HepG2 (cell line): Measurements from ENCODE around the gene PPP1R3A. TPM values are rescaled to one million over a fixed set of nuclear protein-coding genes. Genes with fewer than 3 reads are reported as not detected.

Source experiments
- ATAC-seq: fragments of 200-7000 bp; cut with Tn5 transposase; 3 replicates; pipeline ENCODE4 v1.9.1; 2020; ENCODE audit warnings: mild to moderate bottlenecking, moderate library complexity
- BruUV-seq: library from RNA; stranded (reverse); fragments of 400-500 nt; replicated peaks from 2 replicates; lab custom pipeline; 2021; lab: Mats Ljungman, UMichigan
- CTCF ChIA-PET: fragments of 300-600 bp; formaldehyde crosslinking; extraction: SDS; loops from one replicate; lab custom pipeline; 2021; ENCODE audit warnings: low total read pairs, inconsistent platforms, low intra/inter-chr PET ratio; lab: Yijun Ruan, JAX
- POLR2A ChIA-PET: fragments of 350-600 bp; sonication (Branson Sonifier 250); formaldehyde crosslinking; loops from one replicate; lab custom pipeline; 2020; ENCODE audit warnings: antibody characterized with exemption, inconsistent platforms; lab: Yijun Ruan, JAX
- DNase-seq: peaks from one replicate; pipeline ENCODE4 v3.0.0-alpha.2; 2015; ENCODE audit warnings: low spot score
- FAIRE-seq: peaks from 3 replicates; lab custom pipeline; 2011; peaks lifted over from hg19 to GRCh38; lab: Jason Lieb, UNC
- H2AFZ ChIP-seq: one replicate; pipeline ENCODE4 v1.6.1; 2011; ENCODE audit warnings: low read length, inconsistent platforms
- H3K27ac ChIP-seq: fragments of 300-600 bp; 3 replicates; pipeline ENCODE4 v1.8.0; 2011; ENCODE audit warnings: mixed run types, mild to moderate bottlenecking, mixed read lengths, low read length, inconsistent platforms; ENCODE audit not compliant: insufficient read depth; ENCODE audit errors: extremely low read length
- H3K27me3 ChIP-seq, 2 experiments: fragments of 200-600 bp in 1 of 2; 2 replicates in 1 of 2; 3 replicates in 1 of 2; pipeline versions ENCODE4 v1.6.0 to v1.8.0; 2011; ENCODE audit warnings: low read length in 2 of 2, mild to moderate bottlenecking in 2 of 2, moderate library complexity in 2 of 2, inconsistent platforms in 1 of 2; ENCODE audit not compliant: insufficient read depth in 2 of 2, control insufficient read depth in 1 of 2
- H3K36me3 ChIP-seq, 2 experiments: fragments of 200-600 bp in 1 of 2; replicated peaks in 1 of 2; 2 replicates in 1 of 2; 3 replicates in 1 of 2; pipeline versions ENCODE4 v1.5.1 to v1.8.0; 2011; ENCODE audit warnings: low read length in 2 of 2, inconsistent platforms in 1 of 2; ENCODE audit not compliant: insufficient read depth in 2 of 2, control insufficient read depth in 1 of 2
- H3K4me1 ChIP-seq: 2 replicates; pipeline ENCODE4 v1.5.1; 2012; ENCODE audit warnings: low read length, inconsistent platforms; ENCODE audit not compliant: insufficient read depth
- H3K4me2 ChIP-seq: 2 replicates; pipeline ENCODE4 v1.6.0; 2011; ENCODE audit warnings: low read depth, low read length, inconsistent platforms
- H3K4me3 ChIP-seq, 3 experiments: fragments of 200-600 bp in 1 of 3; sonication (generic), shearing (Covaris generic) in 1 of 3; replicated peaks in 1 of 3; 2 replicates each; pipeline ENCODE4 v1.5.1; 2011 to 2016; ENCODE audit warnings: low read length in 3 of 3, inconsistent platforms in 2 of 3, low read depth in 2 of 3, mild to moderate bottlenecking in 2 of 3, control low read depth in 1 of 3, mixed read lengths in 1 of 3; ENCODE audit not compliant: insufficient read depth in 1 of 3
- H3K79me2 ChIP-seq: one replicate; pipeline ENCODE4 v1.6.1; 2011; ENCODE audit warnings: low read length, inconsistent platforms; ENCODE audit not compliant: insufficient read depth
- H3K9ac ChIP-seq: 2 replicates; pipeline ENCODE4 v1.6.0; 2011; ENCODE audit warnings: mild to moderate bottlenecking, low read depth, low read length, inconsistent platforms; ENCODE audit not compliant: insufficient read depth
- H3K9me3 ChIP-seq: 2 replicates; pipeline ENCODE4 v1.5.1; 2012; ENCODE audit warnings: mild to moderate bottlenecking, low read length
- H4K20me1 ChIP-seq: 2 replicates; pipeline ENCODE4 v1.6.0; 2011; ENCODE audit warnings: inconsistent platforms, mild to moderate bottlenecking, low read length, moderate library complexity; ENCODE audit not compliant: insufficient read depth
- GTF2F1 ChIP-seq: fragments of 150-350 bp; IDR thresholded peaks from 2 replicates; pipeline ENCODE4 v1.6.1; 2014; ENCODE audit warnings: low read length
- MAFF ChIP-seq: IDR thresholded peaks from 2 replicates; pipeline ENCODE4 v1.6.1; 2011; ENCODE audit warnings: low read depth, low read length, improper control_type of control experiment
- MAFK ChIP-seq, 2 experiments: IDR thresholded peaks in 1 of 2; conservative IDR thresholded peaks in 1 of 2; 2 replicates each; pipeline ENCODE4 v1.6.1; 2011; ENCODE audit warnings: improper control_type of control experiment in 2 of 2, low read length in 2 of 2
- NFE2L1 ChIP-seq: sonication (generic); formaldehyde crosslinking; IDR thresholded peaks from 2 replicates; pipeline ENCODE4 v1.4.0; 2020; ENCODE audit warnings: missing genetic modification reagents, mild to moderate bottlenecking, borderline replicate concordance
- RNF2 ChIP-seq: fragments of 450-650 bp; conservative IDR thresholded peaks from 2 replicates; pipeline ENCODE4 v1.6.1; 2016; ENCODE audit warnings: low read depth
- TCF12 ChIP-seq, 2 experiments: fragments of 450-650 bp in 1 of 2; sonication (generic) in 1 of 2; formaldehyde crosslinking in 1 of 2; IDR thresholded peaks; 2 replicates each; pipeline versions ENCODE4 v1.6.1 to v1.8.0; 2017 to 2022; ENCODE audit warnings: antibody characterized with exemption in 1 of 2, mild to moderate bottlenecking in 1 of 2, missing genetic modification reagents in 1 of 2, moderate library complexity in 1 of 2
- WGBS: methylation state at CpG from one replicate; pipeline ENCODE4 v1.1.6; 2017; ENCODE audit warnings: low lambda C conversion rate; 5-methylcytosine and 5-hydroxymethylcytosine counted together
- in situ Hi-C: cut with HindIII; loops from 2 replicates; pipeline ENCODE4 v1.10.0; 2017; ENCODE audit warnings: low pct_unique_long_range_greater_than_20kb; ENCODE audit not compliant: extremely low pct_ligation_motif_present
- intact Hi-C: fragments of 100-400 bp; cut with micrococcal nuclease; formaldehyde crosslinking; loops from one replicate; pipeline ENCODE4 v1.10.0; 2022; ENCODE audit not compliant: unreplicated experiment
- polyA plus RNA-seq, 8 experiments: library from polyadenylated mRNA; depleted of rRNA in 3 of 8; stranded (reverse) in 7 of 8; unstranded in 1 of 8; fragments of >200 nt; fragmentation: Illumina TruSeq in 4 of 8; extraction: Trizol in 4 of 8; gene quantifications; 2 replicates each; pipeline versions ENCODE4 v1.2.1 to v1.2.3, GENCODE V29; 2011 to 2016; ENCODE audit warnings: low read depth in 4 of 8, missing spikeins in 1 of 8, mixed read lengths in 1 of 8; ENCODE audit not compliant: insufficient read depth in 1 of 8
- total RNA-seq, 5 experiments: library from RNA; depleted of rRNA; stranded (reverse); fragments of >200 nt; fragmentation: Illumina TruSeq; extraction: Trizol; gene quantifications; 2 replicates each; pipeline ENCODE4 v1.2.3, GENCODE V29; 2016; ENCODE audit warnings: low read depth in 1 of 5
- TF ChIP-seq, protein P1 (sequence below): sonication (generic); formaldehyde crosslinking; IDR thresholded peaks from 2 replicates; pipeline ENCODE4 v1.4.0; 2020; ENCODE audit warnings: missing genetic modification reagents, low read depth, mild to moderate bottlenecking, borderline replicate concordance
- TF ChIP-seq, protein P2 (sequence below): sonication (generic); formaldehyde crosslinking; IDR thresholded peaks from 2 replicates; pipeline ENCODE4 v1.4.0; 2020; ENCODE audit warnings: missing genetic modification reagents, borderline replicate concordance

Gene PPP1R3A
- total and polyA plus RNA-seq, 2 of the 13 experiments (the other 11 are each of a cell fraction or from before 2014, with no cell fraction given), result not detected

- Histone ChIP-seq H3K4me1 (no peaks in the 10 kb centered on the region), H3K27me3 (no peaks in the 10 kb centered on the region), H3K36me3 (no peaks in the 10 kb centered on the region), H3K4me3 (no peak overlapping the region), H3K79me2 (no peaks in the 10 kb centered on the region), H3K4me2 (no peak overlapping the region), H3K9me3 (no peaks in the 10 kb centered on the region), H4K20me1 (no peaks in the 10 kb centered on the region), H3K27ac (no peak overlapping the region), H3K9ac (no peak overlapping the region), H2AFZ (no peak overlapping the region)
- ATAC-seq (no peak), DNase-seq (no peak), FAIRE-seq (no peak)
- in situ Hi-C loops (no loop called here), intact Hi-C loops (no loop called here)
- WGBS, result 0% methylated on average over 1 of the region's 1 CpG
- POLR2A ChIA-PET, result no interaction called here
- CTCF ChIA-PET, result no interaction called here
- TF ChIP-seq RNF2 (no peak), GTF2F1 (no peak), TCF12 (IDR thresholded peaks at IDR 0.05) (no peak), TCF12 (CRISPR knock-in tag; IDR thresholded peaks at IDR 0.05) (no peak), MAFK (conservative IDR thresholded peaks at IDR 0.05 in 1 of 2, IDR thresholded peaks at IDR 0.05 in 1 of 2; ENCODE audit: low read length in 2 of 2) (peak; percentile 81 to 95), NFE2L1 (CRISPR knock-in tag) (no peak), MAFF (peak; percentile 91)
- TF ChIP-seq, protein P1, sequence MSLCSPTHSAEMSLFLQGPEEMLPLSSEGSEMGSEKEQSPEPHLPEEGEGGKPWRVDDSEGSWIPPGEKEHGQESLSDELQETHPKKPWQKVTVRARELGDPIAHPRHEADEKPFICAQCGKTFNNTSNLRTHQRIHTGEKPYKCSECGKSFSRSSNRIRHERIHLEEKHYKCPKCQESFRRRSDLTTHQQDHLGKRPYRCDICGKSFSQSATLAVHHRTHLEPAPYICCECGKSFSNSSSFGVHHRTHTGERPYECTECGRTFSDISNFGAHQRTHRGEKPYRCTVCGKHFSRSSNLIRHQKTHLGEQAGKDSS (CRISPR knock-in tag), result no peak
- TF ChIP-seq, protein P2, sequence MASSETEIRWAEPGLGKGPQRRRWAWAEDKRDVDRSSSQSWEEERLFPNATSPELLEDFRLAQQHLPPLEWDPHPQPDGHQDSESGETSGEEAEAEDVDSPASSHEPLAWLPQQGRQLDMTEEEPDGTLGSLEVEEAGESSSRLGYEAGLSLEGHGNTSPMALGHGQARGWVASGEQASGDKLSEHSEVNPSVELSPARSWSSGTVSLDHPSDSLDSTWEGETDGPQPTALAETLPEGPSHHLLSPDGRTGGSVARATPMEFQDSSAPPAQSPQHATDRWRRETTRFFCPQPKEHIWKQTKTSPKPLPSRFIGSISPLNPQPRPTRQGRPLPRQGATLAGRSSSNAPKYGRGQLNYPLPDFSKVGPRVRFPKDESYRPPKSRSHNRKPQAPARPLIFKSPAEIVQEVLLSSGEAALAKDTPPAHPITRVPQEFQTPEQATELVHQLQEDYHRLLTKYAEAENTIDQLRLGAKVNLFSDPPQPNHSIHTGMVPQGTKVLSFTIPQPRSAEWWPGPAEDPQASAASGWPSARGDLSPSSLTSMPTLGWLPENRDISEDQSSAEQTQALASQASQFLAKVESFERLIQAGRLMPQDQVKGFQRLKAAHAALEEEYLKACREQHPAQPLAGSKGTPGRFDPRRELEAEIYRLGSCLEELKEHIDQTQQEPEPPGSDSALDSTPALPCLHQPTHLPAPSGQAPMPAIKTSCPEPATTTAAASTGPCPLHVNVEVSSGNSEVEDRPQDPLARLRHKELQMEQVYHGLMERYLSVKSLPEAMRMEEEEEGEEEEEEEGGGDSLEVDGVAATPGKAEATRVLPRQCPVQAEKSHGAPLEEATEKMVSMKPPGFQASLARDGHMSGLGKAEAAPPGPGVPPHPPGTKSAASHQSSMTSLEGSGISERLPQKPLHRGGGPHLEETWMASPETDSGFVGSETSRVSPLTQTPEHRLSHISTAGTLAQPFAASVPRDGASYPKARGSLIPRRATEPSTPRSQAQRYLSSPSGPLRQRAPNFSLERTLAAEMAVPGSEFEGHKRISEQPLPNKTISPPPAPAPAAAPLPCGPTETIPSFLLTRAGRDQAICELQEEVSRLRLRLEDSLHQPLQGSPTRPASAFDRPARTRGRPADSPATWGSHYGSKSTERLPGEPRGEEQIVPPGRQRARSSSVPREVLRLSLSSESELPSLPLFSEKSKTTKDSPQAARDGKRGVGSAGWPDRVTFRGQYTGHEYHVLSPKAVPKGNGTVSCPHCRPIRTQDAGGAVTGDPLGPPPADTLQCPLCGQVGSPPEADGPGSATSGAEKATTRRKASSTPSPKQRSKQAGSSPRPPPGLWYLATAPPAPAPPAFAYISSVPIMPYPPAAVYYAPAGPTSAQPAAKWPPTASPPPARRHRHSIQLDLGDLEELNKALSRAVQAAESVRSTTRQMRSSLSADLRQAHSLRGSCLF (CRISPR knock-in tag), result no peak
- no TSS peak for BruUV-seq
These were observed 14.3 kb downstream of the PPP1R3A start for GRCh38 chr7:113904521-113904920.
